DND-41 (cell line): ENCODE data around the gene ST3GAL6.

Experiments
- ATAC-seq: fragments of 200-7000 bp; cut with Tn5 transposase; 3 replicates; pipeline ENCODE4 v1.9.1; 2021; ENCODE audit warnings: low read depth; ENCODE audit not compliant: insufficient read depth
- DNase-seq: peaks from one replicate; pipeline ENCODE4 v3.0.0-alpha.2; 2020
- H2AFZ ChIP-seq: 2 replicates; pipeline ENCODE4 v1.6.0; 2012; ENCODE audit warnings: low read depth, low read length
- H3K27ac ChIP-seq: 2 replicates; pipeline ENCODE4 v1.5.1; 2012; ENCODE audit warnings: low read length, inconsistent platforms
- H3K27me3 ChIP-seq: fragments of 200-600 bp; sonication (generic); 2 replicates; pipeline ENCODE4 v1.6.0; 2012; ENCODE audit warnings: low read length, mild to moderate bottlenecking, inconsistent platforms; ENCODE audit not compliant: insufficient read depth, poor library complexity
- H3K36me3 ChIP-seq: 2 replicates; pipeline ENCODE4 v1.5.1; 2012; ENCODE audit warnings: low read length, inconsistent platforms; ENCODE audit not compliant: insufficient read depth
- H3K4me1 ChIP-seq: 2 replicates; pipeline ENCODE4 v1.5.1; 2012; ENCODE audit warnings: mild to moderate bottlenecking, low read length; ENCODE audit not compliant: insufficient read depth
- H3K4me2 ChIP-seq: 2 replicates; pipeline ENCODE4 v1.6.0; 2012; ENCODE audit warnings: mild to moderate bottlenecking, moderate library complexity, low read length, inconsistent platforms; ENCODE audit not compliant: insufficient read depth
- H3K4me3 ChIP-seq, 2 experiments: fragments of 200-600 bp in 1 of 2; shearing (Covaris generic) in 1 of 2; 2 replicates each; pipeline ENCODE4 v1.5.1; 2012 to 2016; ENCODE audit warnings: inconsistent platforms in 2 of 2, low read length in 2 of 2, mild to moderate bottlenecking in 2 of 2, low read depth in 1 of 2, moderate library complexity in 1 of 2
- H3K79me2 ChIP-seq: 2 replicates; pipeline ENCODE4 v1.6.0; 2012; ENCODE audit warnings: low read length, inconsistent platforms; ENCODE audit not compliant: insufficient read depth
- H3K9ac ChIP-seq: 2 replicates; pipeline ENCODE4 v1.6.0; 2012; ENCODE audit warnings: low read depth, mild to moderate bottlenecking, inconsistent platforms, low read length, moderate library complexity
- H3K9me3 ChIP-seq: 2 replicates; pipeline ENCODE4 v1.5.1; 2012; ENCODE audit warnings: low read length, moderate library complexity, mild to moderate bottlenecking, inconsistent platforms; ENCODE audit not compliant: insufficient read depth, severe bottlenecking
- H4K20me1 ChIP-seq: 2 replicates; pipeline ENCODE4 v1.6.0; 2012; ENCODE audit warnings: low read length; ENCODE audit not compliant: insufficient read depth
- EZH2 ChIP-seq: IDR thresholded peaks from 3 replicates; pipeline ENCODE4 v1.6.1; 2012; ENCODE audit warnings: borderline replicate concordance, low read depth, mild to moderate bottlenecking, moderate library complexity, low read length, inconsistent platforms; ENCODE audit not compliant: severe bottlenecking
- TF ChIP-seq, protein P1 (sequence below): IDR thresholded peaks from 2 replicates; pipeline ENCODE4 v1.5.1; 2012; ENCODE audit warnings: borderline replicate concordance, low read length, moderate library complexity, mild to moderate bottlenecking; ENCODE audit not compliant: poor library complexity, severe bottlenecking; ENCODE audit errors: extremely low read depth

The ST3GAL6 gene

DNA sequence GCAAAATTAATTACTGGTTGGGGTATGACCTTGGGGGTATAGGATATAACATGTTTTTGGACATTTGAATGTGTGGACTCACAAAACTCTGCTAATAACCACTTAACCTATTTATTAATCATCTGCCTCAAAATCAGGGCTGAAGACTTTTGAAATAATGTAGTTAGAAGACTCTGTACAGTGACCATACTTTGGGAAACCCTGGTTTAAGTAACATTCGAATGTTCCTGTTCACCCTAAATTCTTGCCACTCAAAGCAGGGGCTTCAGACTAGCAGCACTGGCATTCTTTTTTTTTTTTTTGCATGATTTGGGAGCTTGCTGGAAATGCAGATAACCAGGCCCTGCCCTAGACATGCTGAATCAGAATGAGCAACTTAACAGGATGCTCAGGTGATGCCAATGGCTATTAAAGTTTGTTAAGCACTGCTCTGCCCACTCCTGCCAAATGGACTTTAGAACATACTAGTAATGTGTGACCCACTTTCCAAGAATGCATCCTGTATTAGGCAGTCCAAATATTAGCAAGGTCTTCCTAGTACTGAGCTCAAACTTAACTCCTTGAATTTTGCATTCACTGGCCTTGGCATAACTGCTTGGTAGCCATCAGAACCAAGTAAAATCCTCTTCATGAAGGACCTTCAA lies 12.7 kb upstream of the ST3GAL6 start:
- DNase-seq (no peak), ATAC-seq (no peak)
- H3K4me2 ChIP-seq: no peak overlapping the region
- no peaks in the 10 kb centered on the region for H3K36me3 ChIP-seq
- no peak overlapping the region for H3K9ac ChIP-seq
- H3K4me1 ChIP-seq: no peaks in the 10 kb centered on the region
- H3K79me2 ChIP-seq: peaks cover 4% of the 10 kb centered on the region; the same call in 1 of the 2 replicates
- H4K20me1 ChIP-seq: peaks cover 3% of the 10 kb centered on the region; the same call in 1 of the 2 replicates
- TF ChIP-seq EZH2: no peak
- H3K4me3 ChIP-seq: no peak overlapping the region
- H2AFZ ChIP-seq: no peak overlapping the region
- H3K27me3 ChIP-seq: no peaks in the 10 kb centered on the region
- no peak overlapping the region for H3K27ac ChIP-seq
- H3K9me3 ChIP-seq: no peaks in the 10 kb centered on the region

DNA sequence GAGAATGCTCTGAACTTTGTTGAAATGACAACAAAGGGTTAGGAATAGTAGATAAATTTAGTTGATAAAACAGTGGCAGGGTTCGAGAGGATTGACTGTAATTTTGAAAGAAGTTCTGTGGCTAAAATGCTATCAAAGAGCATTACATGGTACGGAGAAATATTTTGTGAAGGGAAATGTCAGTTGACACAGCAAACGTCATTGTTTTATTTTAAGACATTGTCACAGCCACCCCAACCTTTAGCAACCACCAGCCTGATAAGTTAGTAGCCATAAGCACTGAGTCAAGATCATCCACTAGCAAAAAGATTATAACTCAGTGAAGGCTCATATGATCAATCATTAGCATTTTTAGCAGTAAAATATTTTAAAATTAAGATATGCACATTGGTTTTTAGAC lies 8.7 kb upstream of the ST3GAL6 start:
- no peaks in the 10 kb centered on the region for H3K4me1 ChIP-seq
- no peaks in the 10 kb centered on the region for H3K79me2 ChIP-seq
- ATAC-seq (no peak), DNase-seq (no peak)
- H3K9ac ChIP-seq: no peak overlapping the region
- H3K27ac ChIP-seq: no peak overlapping the region
- no peak overlapping the region for H3K4me2 ChIP-seq
- H3K9me3 ChIP-seq: no peaks in the 10 kb centered on the region
- H2AFZ ChIP-seq: no peak overlapping the region
- TF ChIP-seq EZH2: no peak
- TF ChIP-seq, protein P1, sequence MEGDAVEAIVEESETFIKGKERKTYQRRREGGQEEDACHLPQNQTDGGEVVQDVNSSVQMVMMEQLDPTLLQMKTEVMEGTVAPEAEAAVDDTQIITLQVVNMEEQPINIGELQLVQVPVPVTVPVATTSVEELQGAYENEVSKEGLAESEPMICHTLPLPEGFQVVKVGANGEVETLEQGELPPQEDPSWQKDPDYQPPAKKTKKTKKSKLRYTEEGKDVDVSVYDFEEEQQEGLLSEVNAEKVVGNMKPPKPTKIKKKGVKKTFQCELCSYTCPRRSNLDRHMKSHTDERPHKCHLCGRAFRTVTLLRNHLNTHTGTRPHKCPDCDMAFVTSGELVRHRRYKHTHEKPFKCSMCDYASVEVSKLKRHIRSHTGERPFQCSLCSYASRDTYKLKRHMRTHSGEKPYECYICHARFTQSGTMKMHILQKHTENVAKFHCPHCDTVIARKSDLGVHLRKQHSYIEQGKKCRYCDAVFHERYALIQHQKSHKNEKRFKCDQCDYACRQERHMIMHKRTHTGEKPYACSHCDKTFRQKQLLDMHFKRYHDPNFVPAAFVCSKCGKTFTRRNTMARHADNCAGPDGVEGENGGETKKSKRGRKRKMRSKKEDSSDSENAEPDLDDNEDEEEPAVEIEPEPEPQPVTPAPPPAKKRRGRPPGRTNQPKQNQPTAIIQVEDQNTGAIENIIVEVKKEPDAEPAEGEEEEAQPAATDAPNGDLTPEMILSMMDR: no peak
- H3K36me3 ChIP-seq: 0 out of 2 replicates have a peak, but pooled peaks cover 3% of the 10 kb centered on the region
- H4K20me1 ChIP-seq: no peaks in the 10 kb centered on the region
- H3K27me3 ChIP-seq: no peaks in the 10 kb centered on the region
- H3K4me3 ChIP-seq: no peak overlapping the region

DNA sequence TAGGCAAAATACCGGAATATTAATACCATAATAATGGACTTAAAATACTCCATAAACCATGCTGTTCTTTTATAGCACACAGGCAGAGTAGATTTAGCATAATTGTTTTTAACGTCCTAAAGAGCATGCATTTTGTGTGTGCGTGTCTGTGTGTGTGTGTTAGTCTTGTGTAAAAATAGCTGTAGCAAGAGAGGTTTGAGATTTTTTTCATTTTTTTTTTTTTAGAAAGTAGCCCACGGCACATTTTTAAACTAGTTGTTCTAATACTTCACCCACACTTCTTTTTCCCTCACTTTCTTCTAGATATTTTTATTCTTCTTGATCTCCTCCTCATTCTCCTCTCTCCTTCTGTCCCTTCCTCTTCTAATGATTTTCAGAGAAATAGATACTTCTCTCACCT lies 7.5 kb upstream of the ST3GAL6 start:
- no peak overlapping the region for H3K4me2 ChIP-seq
- ATAC-seq (no peak), DNase-seq (no peak)
- H4K20me1 ChIP-seq: no peaks in the 10 kb centered on the region
- H3K79me2 ChIP-seq: no peaks in the 10 kb centered on the region
- no peak overlapping the region for H3K9ac ChIP-seq
- TF ChIP-seq, protein P1: no peak
- no peak for TF ChIP-seq EZH2
- H3K4me3 ChIP-seq: no peak overlapping the region
- H2AFZ ChIP-seq: no peak overlapping the region
- no peak overlapping the region for H3K27ac ChIP-seq
- H3K4me1 ChIP-seq: peaks cover 2% of the 10 kb centered on the region
- no peaks in the 10 kb centered on the region for H3K9me3 ChIP-seq
- no peaks in the 10 kb centered on the region for H3K27me3 ChIP-seq
- H3K36me3 ChIP-seq: 0 out of 2 replicates have a peak, but pooled peaks cover 3% of the 10 kb centered on the region

DNA sequence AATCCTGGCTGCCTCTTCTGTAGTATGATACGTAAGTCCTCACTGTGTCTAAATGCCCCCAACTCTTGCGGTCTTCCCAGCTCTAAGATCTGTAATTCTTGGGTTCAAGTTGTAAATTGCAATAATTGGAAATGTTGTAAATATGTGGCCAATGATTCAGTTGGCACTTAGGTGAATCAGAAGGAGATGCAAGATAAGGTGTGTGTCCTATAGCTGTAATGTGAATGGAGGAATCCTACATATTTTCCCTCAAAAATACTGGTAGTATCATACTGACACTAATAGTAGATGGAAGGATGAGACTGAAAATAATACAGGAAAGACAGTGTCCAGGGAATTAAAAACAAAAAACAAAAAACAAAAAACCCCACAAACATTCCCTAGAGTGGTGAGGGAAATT lies 3.5 kb upstream of the ST3GAL6 start:
- no peak overlapping the region for H3K4me2 ChIP-seq
- H3K79me2 ChIP-seq: no peaks in the 10 kb centered on the region

More for the DNA sequence above, 3.5 kb upstream of the ST3GAL6 start:
- Histone ChIP-seq H3K9ac (no peak overlapping the region), H3K9me3 (no peaks in the 10 kb centered on the region), H3K36me3 (0 out of 2 replicates have a peak, but pooled peaks cover 3% of the 10 kb centered on the region), H3K27me3 (no peaks in the 10 kb centered on the region), H3K4me3 (no peak overlapping the region), H3K4me1 (peaks cover 14% of the 10 kb centered on the region), H4K20me1 (peaks cover 2% of the 10 kb centered on the region; the same call in 1 of the 2 replicates), H2AFZ (no peak overlapping the region), H3K27ac (no peak overlapping the region)
- ATAC-seq: no peak
- TF ChIP-seq EZH2: no peak
- TF ChIP-seq, protein P1: no peak
- DNase-seq: no peak
